Mesendoderm (in vitro differentiated cells): ENCODE data around the gene TPRA1.

ENCODE experiments used
- DNase-seq: peaks from one replicate; pipeline ENCODE4 v3.0.0; 2013
- H2AK5ac ChIP-seq: 2 replicates; pipeline ENCODE4 v1.6.1; 2013; ENCODE audit warnings: low read length, inconsistent platforms
- H2BK120ac ChIP-seq: 2 replicates; pipeline ENCODE4 v1.6.1; 2013; ENCODE audit warnings: low read depth, mild to moderate bottlenecking, low read length, moderate library complexity, mixed read lengths
- H2BK15ac ChIP-seq: replicated peaks from 2 replicates; pipeline ENCODE4 v1.6.1; 2013; ENCODE audit warnings: low read depth, mild to moderate bottlenecking, moderate library complexity
- H2BK5ac ChIP-seq: 2 replicates; pipeline ENCODE4 v1.6.1; 2013; ENCODE audit warnings: low read length, inconsistent platforms
- H3K18ac ChIP-seq: 2 replicates; pipeline ENCODE4 v1.6.1; 2013; ENCODE audit warnings: mild to moderate bottlenecking, low read length, mixed read lengths
- H3K23ac ChIP-seq: one replicate; pipeline ENCODE4 v1.6.1; 2013; ENCODE audit warnings: low read length
- H3K27ac ChIP-seq: 2 replicates; pipeline ENCODE4 v1.5.1; 2013; ENCODE audit warnings: low read depth, mild to moderate bottlenecking, inconsistent platforms, low read length, moderate library complexity
- H3K27me3 ChIP-seq: 2 replicates; pipeline ENCODE4 v1.6.1; 2013; ENCODE audit warnings: low read length, control low read depth, mild to moderate bottlenecking, inconsistent platforms; ENCODE audit not compliant: insufficient read depth, poor library complexity
- H3K36me3 ChIP-seq: 2 replicates; pipeline ENCODE4 v1.6.1; 2013; ENCODE audit warnings: low read length, inconsistent platforms; ENCODE audit not compliant: control insufficient read depth, insufficient read depth
- H3K4ac ChIP-seq: one replicate; pipeline ENCODE4 v1.6.1; 2013; ENCODE audit warnings: low read depth, mild to moderate bottlenecking, low read length, moderate library complexity
- H3K4me1 ChIP-seq: 2 replicates; pipeline ENCODE4 v1.6.1; 2013; ENCODE audit warnings: low read depth, low read length, inconsistent platforms; ENCODE audit not compliant: control insufficient read depth
- H3K4me2 ChIP-seq: 2 replicates; pipeline ENCODE4 v1.6.1; 2013; ENCODE audit warnings: low read length
- H3K4me3 ChIP-seq: 2 replicates; pipeline ENCODE4 v1.5.1; 2013; ENCODE audit warnings: mild to moderate bottlenecking, low read length
- H3K56ac ChIP-seq: one replicate; pipeline ENCODE4 v1.6.1; 2013; ENCODE audit warnings: low read length
- H3K79me1 ChIP-seq: 2 replicates; pipeline ENCODE4 v1.6.1; 2013; ENCODE audit warnings: low read length, inconsistent platforms
- H3K79me2 ChIP-seq: 2 replicates; pipeline ENCODE4 v1.6.1; 2013; ENCODE audit warnings: mild to moderate bottlenecking, low read length; ENCODE audit not compliant: control insufficient read depth, insufficient read depth
- H3K9ac ChIP-seq: 2 replicates; pipeline ENCODE4 v1.6.1; 2013; ENCODE audit warnings: low read length, inconsistent platforms
- H4K5ac ChIP-seq: one replicate; pipeline ENCODE4 v1.6.1; 2013; ENCODE audit warnings: low read length
- H4K8ac ChIP-seq: one replicate; pipeline ENCODE4 v1.6.1; 2013; ENCODE audit warnings: low read depth, mild to moderate bottlenecking, control low read depth, low read length, moderate library complexity
- WGBS: extraction: QIAGEN DNeasy Blood & Tissue Kit; methylation state at CpG from one replicate; pipeline ENCODE4 v1.1.7; 2013; ENCODE audit warnings: low lambda C conversion rate, missing lambda C conversion rate; ENCODE audit not compliant: insufficient coverage; ENCODE audit errors: extremely low coverage; 5-methylcytosine and 5-hydroxymethylcytosine counted together

The TPRA1 gene

GRCh38 chr3:127613406-127613805, 22.9 kb upstream of the TPRA1 start:
- H3K56ac ChIP-seq = no peak overlapping the region
- H2AK5ac ChIP-seq = no peak overlapping the region
- H3K27ac ChIP-seq = no peak overlapping the region
- H3K9ac ChIP-seq = no peak overlapping the region
- no peak overlapping the region for H3K4me3 ChIP-seq
- no peak overlapping the region for H2BK120ac ChIP-seq
- H2BK5ac ChIP-seq = no peak overlapping the region
- H3K4ac ChIP-seq = no peak overlapping the region
- H3K79me1 ChIP-seq = peaks cover 9% of the 10 kb centered on the region
- no peak overlapping the region for H3K18ac ChIP-seq
- no peaks in the 10 kb centered on the region for H3K79me2 ChIP-seq
- H3K27me3 ChIP-seq = no peaks in the 10 kb centered on the region
- H4K5ac ChIP-seq = no peak overlapping the region
- H3K4me2 ChIP-seq = no peak overlapping the region
- H3K4me1 ChIP-seq = no peaks in the 10 kb centered on the region
- H3K23ac ChIP-seq = no peak overlapping the region
- H2BK15ac ChIP-seq = no peak overlapping the region
- H3K36me3 ChIP-seq = peaks cover 39% of the 10 kb centered on the region
- no peak overlapping the region for H4K8ac ChIP-seq
- no peak for DNase-seq

- Histone ChIP-seq H3K27ac (no peak overlapping the region), H2BK120ac (no peak overlapping the region), H4K8ac (no peak overlapping the region), H4K5ac (no peak overlapping the region), H3K79me1 (peaks cover 9% of the 10 kb centered on the region), H2BK15ac (no peak overlapping the region), H3K23ac (no peak overlapping the region), H2AK5ac (no peak overlapping the region), H3K4me2 (no peak overlapping the region), H3K27me3 (no peaks in the 10 kb centered on the region), H3K4me3 (no peak overlapping the region), H3K18ac (no peak overlapping the region), H3K4me1 (no peaks in the 10 kb centered on the region), H3K9ac (no peak overlapping the region), H3K36me3 (peaks cover 37% of the 10 kb centered on the region), H3K79me2 (no peaks in the 10 kb centered on the region), H2BK5ac (no peak overlapping the region), H3K56ac (no peak overlapping the region), H3K4ac (no peak overlapping the region)
- DNase-seq = no peak
- WGBS = no CpG with 5 or more reads among the region's 6 CpGs
These were observed 22.4 kb upstream of the TPRA1 start for GRCh38 chr3:127612966-127613365.

GRCh38 chr3:127611251-127611650, 20.7 kb upstream of the TPRA1 start:
- no peak overlapping the region for H2AK5ac ChIP-seq
- peaks cover 42% of the 10 kb centered on the region for H3K36me3 ChIP-seq
- no peak overlapping the region for H3K27ac ChIP-seq
- no peak overlapping the region for H3K4ac ChIP-seq
- no peak overlapping the region for H2BK15ac ChIP-seq
- no peaks in the 10 kb centered on the region for H3K79me2 ChIP-seq
- no peak overlapping the region for H3K4me2 ChIP-seq
- no peak overlapping the region for H3K56ac ChIP-seq
- no peak overlapping the region for H3K4me3 ChIP-seq
- no CpG with 5 or more reads among the region's 8 CpGs for WGBS
- H3K9ac ChIP-seq = no peak overlapping the region
- DNase-seq = no peak
- H2BK5ac ChIP-seq = no peak overlapping the region
- no peaks in the 10 kb centered on the region for H3K4me1 ChIP-seq
- H4K8ac ChIP-seq = no peak overlapping the region
- H2BK120ac ChIP-seq = no peak overlapping the region
- no peaks in the 10 kb centered on the region for H3K27me3 ChIP-seq
- no peak overlapping the region for H4K5ac ChIP-seq
- no peak overlapping the region for H3K18ac ChIP-seq
- H3K23ac ChIP-seq = no peak overlapping the region
- peaks cover 15% of the 10 kb centered on the region for H3K79me1 ChIP-seq

- no peak overlapping the region for H3K18ac ChIP-seq
- H4K5ac ChIP-seq = no peak overlapping the region
- H3K27ac ChIP-seq = no peak overlapping the region
- no peak overlapping the region for H2BK120ac ChIP-seq
- no peak overlapping the region for H3K4me3 ChIP-seq
- no peaks in the 10 kb centered on the region for H3K4me1 ChIP-seq
- WGBS = no CpG with 5 or more reads among the region's 5 CpGs
- H3K56ac ChIP-seq = no peak overlapping the region
- H3K4me2 ChIP-seq = no peak overlapping the region
- no peaks in the 10 kb centered on the region for H3K27me3 ChIP-seq
- DNase-seq = no peak
- H4K8ac ChIP-seq = no peak overlapping the region
- no peak overlapping the region for H3K9ac ChIP-seq
- no peak overlapping the region for H2AK5ac ChIP-seq
- H3K36me3 ChIP-seq = peaks cover 42% of the 10 kb centered on the region
- H3K79me2 ChIP-seq = no peaks in the 10 kb centered on the region
- H2BK15ac ChIP-seq = no peak overlapping the region
- no peak overlapping the region for H3K23ac ChIP-seq
- H2BK5ac ChIP-seq = no peak overlapping the region
- no peak overlapping the region for H3K4ac ChIP-seq
- peaks cover 14% of the 10 kb centered on the region for H3K79me1 ChIP-seq
These were observed 19.6 kb upstream of the TPRA1 start for GRCh38 chr3:127610105-127610504.

DNA sequence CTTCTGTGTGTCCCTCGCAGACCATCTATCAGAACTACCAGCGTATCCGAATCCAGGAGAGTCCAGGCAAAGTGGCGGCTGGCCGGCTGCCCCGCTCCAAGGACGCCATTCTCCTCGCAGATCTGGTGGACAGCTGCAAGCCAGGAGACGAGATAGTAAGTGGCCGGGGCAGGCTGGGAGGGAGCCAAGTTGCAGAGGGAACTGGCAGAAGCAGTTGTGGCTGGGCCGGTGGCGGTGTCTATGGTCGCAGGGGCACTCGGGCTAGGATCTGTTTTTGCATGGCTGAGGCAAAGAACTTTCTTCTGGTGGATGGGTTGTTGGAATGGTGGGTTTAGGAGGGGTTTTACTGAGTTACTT, 17.8 kb upstream of the TPRA1 start:
- no peak overlapping the region for H3K4me3 ChIP-seq
- no peak overlapping the region for H2AK5ac ChIP-seq
- DNase-seq = no peak
- no peaks in the 10 kb centered on the region for H3K27me3 ChIP-seq
- no peak overlapping the region for H2BK120ac ChIP-seq
- H4K5ac ChIP-seq = no peak overlapping the region
- no CpG with 5 or more reads among the region's 14 CpGs for WGBS
- no peak overlapping the region for H3K56ac ChIP-seq
- H3K23ac ChIP-seq = no peak overlapping the region
- no peak overlapping the region for H2BK15ac ChIP-seq
- H3K9ac ChIP-seq = no peak overlapping the region
- no peak overlapping the region for H4K8ac ChIP-seq
- H3K4ac ChIP-seq = no peak overlapping the region
- H3K18ac ChIP-seq = no peak overlapping the region
- no peaks in the 10 kb centered on the region for H3K79me2 ChIP-seq
- H3K36me3 ChIP-seq = peaks cover 46% of the 10 kb centered on the region
- no peak overlapping the region for H2BK5ac ChIP-seq
- peaks cover 14% of the 10 kb centered on the region for H3K79me1 ChIP-seq
- no peaks in the 10 kb centered on the region for H3K4me1 ChIP-seq
- no peak overlapping the region for H3K27ac ChIP-seq
- H3K4me2 ChIP-seq = no peak overlapping the region

DNA sequence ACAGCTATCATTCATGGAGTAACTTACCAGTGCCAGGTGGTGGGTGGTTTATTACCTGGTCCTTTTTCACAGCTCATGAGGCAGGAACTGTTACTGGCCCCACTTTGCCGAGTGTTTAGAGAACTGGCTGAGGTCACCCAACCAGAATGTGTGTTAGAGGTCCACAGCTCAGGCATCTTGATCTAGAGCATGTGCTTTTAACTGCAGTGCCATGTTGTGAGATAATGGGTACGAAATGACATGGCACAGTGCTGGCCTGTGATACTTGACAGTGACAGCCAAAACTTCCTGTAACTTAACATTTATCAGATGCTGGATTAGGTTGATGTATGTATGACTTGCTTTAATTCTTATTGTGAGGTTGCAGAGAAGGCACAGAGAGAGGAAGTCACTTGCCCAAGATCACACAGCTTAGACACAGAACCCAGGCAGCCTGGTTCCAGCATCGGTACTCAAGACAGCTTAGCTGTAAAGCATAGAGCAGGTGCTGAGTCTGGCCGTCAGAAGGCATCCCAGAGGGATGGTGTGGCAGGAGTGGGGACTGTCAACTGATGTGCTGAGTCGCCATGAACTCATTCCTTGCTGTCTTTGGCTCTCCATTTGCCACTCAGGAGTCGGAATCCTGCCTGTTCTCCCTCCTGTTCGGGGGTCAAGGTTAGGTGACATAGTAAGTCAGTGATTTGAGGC, 17.3 kb upstream of the TPRA1 start:
- Histone ChIP-seq H2BK5ac (no peak overlapping the region), H3K79me1 (peaks cover 11% of the 10 kb centered on the region), H3K4ac (no peak overlapping the region), H3K4me3 (no peak overlapping the region), H3K79me2 (no peaks in the 10 kb centered on the region), H3K9ac (no peak overlapping the region), H3K56ac (no peak overlapping the region), H4K5ac (no peak overlapping the region), H2AK5ac (no peak overlapping the region), H4K8ac (no peak overlapping the region), H3K18ac (no peak overlapping the region), H3K27me3 (no peaks in the 10 kb centered on the region), H3K4me1 (no peaks in the 10 kb centered on the region), H3K4me2 (no peak overlapping the region), H3K27ac (no peak overlapping the region), H2BK120ac (no peak overlapping the region), H3K36me3 (peaks cover 44% of the 10 kb centered on the region), H3K23ac (no peak overlapping the region), H2BK15ac (no peak overlapping the region)
- DNase-seq = no peak
- no CpG with 5 or more reads among the region's 7 CpGs for WGBS
